ENCODE data around the gene PLEKHA3. TPM values are rescaled to one million over a fixed set of nuclear protein-coding genes. Genes with fewer than 3 reads are reported as not detected.
A peak's percentile ranks its signal among the peaks of the same experiment; 100 is the strongest.

The PLEKHA3 gene
- total RNA-seq, 2 experiments from 2014 or later: 20.1 to 20.3 TPM

GRCh38 chr2:178526256-178526655, 46.0 kb downstream of the PLEKHA3 start:
- no peak overlapping the region for H3K27ac Mint-ChIP-seq
- Histone ChIP-seq H3K36me3 (ENCODE audit: insufficient read depth, low read length) (peaks cover 1% of the 10 kb centered on the region), H3K27ac (ENCODE audit: low read depth in 1 of 2, low read length in 2 of 2) (no peak overlapping the region), H3K4me3 (ENCODE audit: low read length) (no peak overlapping the region), H3K4me1 (ENCODE audit: insufficient read depth, low read length) (peaks cover 8% of the 10 kb centered on the region), H3K9me3 (ENCODE audit: control insufficient read depth in 1 of 2, insufficient read depth in 1 of 2, low read length in 2 of 2) (no peaks in the 10 kb centered on the region), H3K27me3 (ENCODE audit: control insufficient read depth in 1 of 2, insufficient read depth in 2 of 2, low read length in 2 of 2) (no peaks in the 10 kb centered on the region)
- H3K36me3 Mint-ChIP-seq (ENCODE audit: low read depth): peaks cover 65% of the 10 kb centered on the region
- no peaks in the 10 kb centered on the region for H3K27me3 Mint-ChIP-seq
- peaks cover 56% of the 10 kb centered on the region for H3K4me1 Mint-ChIP-seq (ENCODE audit: low read depth)
- TF ChIP-seq CTCF (IDR thresholded peaks at IDR 0.05): no peak
- CTCF ChIA-PET: interaction anchor here (1.3 kb wide), 1 partner anchor 111 kb away, joined by 4 read pairs; no protein-coding TSS in a partner anchor
- H3K9me3 Mint-ChIP-seq: no peaks in the 10 kb centered on the region
- H3K4me3 Mint-ChIP-seq: peak overlapping the region; percentile 4
- ATAC-seq (ENCODE audit: poor library complexity) (no peak), DNase-seq (no peak)
- intact Hi-C loops (cut with DNase I, micrococcal nuclease): no loop called here
- POLR2A ChIA-PET: no interaction called here

- CTCF ChIA-PET: interaction anchor here (1.2 kb wide), 1 partner anchor 415 kb away, joined by 3 read pairs; the partner anchor contains the start of gene RBM45
- peaks cover 79% of the 10 kb centered on the region for H3K36me3 Mint-ChIP-seq (ENCODE audit: low read depth)
- H3K4me3 Mint-ChIP-seq: no peak overlapping the region
- POLR2A ChIA-PET: interaction anchor here (1.0 kb wide), 1 partner anchor 77 kb away, joined by 3 read pairs; the partner anchor contains the start of genes PJVK and PRKRA
- no peaks in the 10 kb centered on the region for H3K9me3 ChIP-seq (ENCODE audit: control insufficient read depth in 1 of 2, insufficient read depth in 1 of 2, low read length in 2 of 2)
- H3K27me3 ChIP-seq (ENCODE audit: control insufficient read depth in 1 of 2, insufficient read depth in 2 of 2, low read length in 2 of 2): no peaks in the 10 kb centered on the region
- no peak overlapping the region for H3K27ac Mint-ChIP-seq
- H3K9me3 Mint-ChIP-seq: no peaks in the 10 kb centered on the region
- DNase-seq (no peak), ATAC-seq (ENCODE audit: poor library complexity) (no peak)
- H3K4me3 ChIP-seq (ENCODE audit: low read length): no peak overlapping the region
- TF ChIP-seq CTCF (IDR thresholded peaks at IDR 0.05): no peak
- peaks cover 8% of the 10 kb centered on the region for H3K4me1 ChIP-seq (ENCODE audit: insufficient read depth, low read length)
- H3K27me3 Mint-ChIP-seq: no peaks in the 10 kb centered on the region
- H3K4me1 Mint-ChIP-seq (ENCODE audit: low read depth): peaks cover 52% of the 10 kb centered on the region
- peaks cover 15% of the 10 kb centered on the region for H3K36me3 ChIP-seq (ENCODE audit: insufficient read depth, low read length)
- intact Hi-C loops (cut with DNase I, micrococcal nuclease): no loop called here
- no peak overlapping the region for H3K27ac ChIP-seq (ENCODE audit: low read depth in 1 of 2, low read length in 2 of 2)
Observed at GRCh38 chr2:178527592-178527991, 47.3 kb downstream of the PLEKHA3 start.

GRCh38 chr2:178528647-178529046, 48.4 kb downstream of the PLEKHA3 start:
- intact Hi-C loops (cut with DNase I, micrococcal nuclease): no loop called here
- H3K27ac Mint-ChIP-seq: no peak overlapping the region
- peaks cover 44% of the 10 kb centered on the region for H3K4me1 Mint-ChIP-seq (ENCODE audit: low read depth)
- ATAC-seq (ENCODE audit: poor library complexity) (no peak), DNase-seq (no peak)
- Histone ChIP-seq H3K9me3 (ENCODE audit: control insufficient read depth in 1 of 2, insufficient read depth in 1 of 2, low read length in 2 of 2) (no peaks in the 10 kb centered on the region), H3K4me3 (ENCODE audit: low read length) (no peak overlapping the region), H3K27ac (ENCODE audit: low read depth in 1 of 2, low read length in 2 of 2) (no peak overlapping the region), H3K27me3 (ENCODE audit: control insufficient read depth in 1 of 2, insufficient read depth in 2 of 2, low read length in 2 of 2) (no peaks in the 10 kb centered on the region), H3K4me1 (ENCODE audit: insufficient read depth, low read length) (peaks cover 4% of the 10 kb centered on the region), H3K36me3 (ENCODE audit: insufficient read depth, low read length) (peaks cover 25% of the 10 kb centered on the region)
- CTCF ChIA-PET: interaction anchor here (0.5 kb wide), 1 partner anchor 303 kb away, joined by 4 read pairs; no protein-coding TSS in a partner anchor
- no peaks in the 10 kb centered on the region for H3K27me3 Mint-ChIP-seq
- no peaks in the 10 kb centered on the region for H3K9me3 Mint-ChIP-seq
- TF ChIP-seq CTCF (IDR thresholded peaks at IDR 0.05): no peak
- POLR2A ChIA-PET: no interaction called here
- H3K36me3 Mint-ChIP-seq (ENCODE audit: low read depth): peaks cover 79% of the 10 kb centered on the region
- no peak overlapping the region for H3K4me3 Mint-ChIP-seq
